SU-DHL-6 (cell line): ENCODE data around the gene PPHLN1.

Source experiments
- CTCF ChIP-seq: fragments of 200-600 bp; sonication (generic); IDR thresholded peaks from one replicate; pipeline ENCODE4 v1.5.1; 2017; ENCODE audit warnings: antibody characterized with exemption, mild to moderate bottlenecking, low read length, moderate library complexity; ENCODE audit not compliant: insufficient read depth, poor library complexity, severe bottlenecking
- EZH2phosphoT487 ChIP-seq: fragments of 200-600 bp; sonication (generic), shearing (Covaris generic); conservative IDR thresholded peaks from 2 replicates; pipeline ENCODE4 v1.6.1; 2018; ENCODE audit warnings: mild to moderate bottlenecking, antibody characterized with exemption, low read length, moderate library complexity, mixed read lengths

- TF ChIP-seq CTCF (no peak), EZH2phosphoT487 (no peak)
Measured at GRCh38 chr12:42407306-42407705, 81.3 kb downstream of the PPHLN1 start.
